ENCODE results near the gene COA1. TPM values are rescaled to one million over a fixed set of nuclear protein-coding genes. Genes with fewer than 3 reads are reported as not detected.
"Not testable (repeated sequence)": the region's sequence is repeated elsewhere in the genome, so short reads cannot be mapped to it uniquely, and the experiment has no call there.

The COA1 gene
- total RNA-seq, 1 donor from 2014 or later: 47.9 TPM

- H3K9me3 ChIP-seq: no peaks in the 10 kb centered on the region
- peak; percentile 76 for ATAC-seq
- no peak for DNase-seq
- no peak overlapping the region for H3K27ac ChIP-seq
- H3K27me3 ChIP-seq: no peaks in the 10 kb centered on the region
- intact Hi-C loops (cut with DNase I): no loop called here
- no peak overlapping the region for H3K4me3 ChIP-seq
- no peaks in the 10 kb centered on the region for H3K4me1 ChIP-seq
- no peaks in the 10 kb centered on the region for H3K36me3 ChIP-seq
- TF ChIP-seq CTCF (IDR thresholded peaks at IDR 0.05): no peak
Observed at GRCh38 chr7:43735802-43736603, 6.7 kb upstream of the COA1 start.

GRCh38 chr7:43735403-43735801, 6.1 kb upstream of the COA1 start:
- Histone ChIP-seq H3K27me3 (no peaks in the 10 kb centered on the region), H3K4me3 (no peak overlapping the region), H3K4me1 (no peaks in the 10 kb centered on the region), H3K9me3 (no peaks in the 10 kb centered on the region), H3K36me3 (no peaks in the 10 kb centered on the region), H3K27ac (no peak overlapping the region)
- ATAC-seq (no peak), DNase-seq (no peak)
- TF ChIP-seq CTCF (IDR thresholded peaks at IDR 0.05): no peak
- intact Hi-C loops (cut with DNase I): no loop called here

- H3K4me1 ChIP-seq; DNase-seq; ATAC-seq; intact Hi-C loops (cut with DNase I); H3K27me3 ChIP-seq; H3K27ac ChIP-seq; H3K36me3 ChIP-seq; H3K9me3 ChIP-seq; H3K4me3 ChIP-seq: not testable (repeated sequence)
Observed at GRCh38 chr7:43734575-43735332, 5.4 kb upstream of the COA1 start.

GRCh38 chr7:43731494-43731893, 2.2 kb upstream of the COA1 start:
- intact Hi-C loops (cut with DNase I); DNase-seq; H3K4me3 ChIP-seq; ATAC-seq; H3K36me3 ChIP-seq; H3K27ac ChIP-seq; H3K9me3 ChIP-seq; H3K27me3 ChIP-seq: not testable (repeated sequence)
- peaks cover 17% of the 10 kb centered on the region for H3K4me1 ChIP-seq

- no peak for ATAC-seq
- intact Hi-C loops (cut with DNase I): no loop called here
- no peak for TF ChIP-seq CTCF (IDR thresholded peaks at IDR 0.05)
Observed at GRCh38 chr7:43729924-43730248, 563 bp upstream of the COA1 start.

GRCh38 chr7:43727494-43727893, 1.8 kb downstream of the COA1 start:
- H3K36me3 ChIP-seq: no peaks in the 10 kb centered on the region
- intact Hi-C loops (cut with DNase I): no loop called here
- no peak overlapping the region for H3K4me3 ChIP-seq
- H3K9me3 ChIP-seq: no peaks in the 10 kb centered on the region
- peaks cover 17% of the 10 kb centered on the region for H3K4me1 ChIP-seq
- no peak for ATAC-seq
- DNase-seq: no peak
- no peak for TF ChIP-seq CTCF (IDR thresholded peaks at IDR 0.05)
- no peak overlapping the region for H3K27ac ChIP-seq
- no peaks in the 10 kb centered on the region for H3K27me3 ChIP-seq

More at GRCh38 chr7:43729924-43730248, 563 bp upstream of the COA1 start:
- Histone ChIP-seq H3K9me3 (no peaks in the 10 kb centered on the region), H3K4me3 (peak overlapping the region; percentile 94), H3K4me1 (peaks cover 17% of the 10 kb centered on the region), H3K36me3 (no peaks in the 10 kb centered on the region), H3K27me3 (no peaks in the 10 kb centered on the region), H3K27ac (peak overlapping the region; percentile 81)
- DNase-seq: no peak
